GM23338 (cell line): ENCODE data around the gene P3H4.

Experiments used
- CREB1 ChIP-seq: fragments of 250-450 bp; sonication (Bioruptor Pico); IDR thresholded peaks from 2 replicates; pipeline ENCODE4 v1.5.0; 2020; ENCODE audit warnings: low read depth, mild to moderate bottlenecking, moderate library complexity
- EZH2 ChIP-seq: fragments of 200-600 bp; sonication (generic); IDR thresholded peaks from one replicate; pipeline ENCODE4 v1.8.0; 2017; ENCODE audit warnings: antibody characterized with exemption, mild to moderate bottlenecking, low read depth; ENCODE audit not compliant: unreplicated experiment
- EZH2phosphoT487 ChIP-seq: fragments of 200-600 bp; sonication (generic); IDR thresholded peaks from one replicate; pipeline ENCODE4 v1.8.1; 2018; ENCODE audit warnings: antibody characterized with exemption; ENCODE audit not compliant: unreplicated experiment
- POLR2AphosphoS5 ChIP-seq: IDR thresholded peaks from 2 replicates; pipeline ENCODE4 v1.6.1; 2016; ENCODE audit warnings: antibody characterized with exemption, low read depth
- STAT1 ChIP-seq: IDR thresholded peaks from one replicate; pipeline ENCODE4 v1.6.1; 2016; ENCODE audit warnings: antibody characterized with exemption; ENCODE audit not compliant: unreplicated experiment
- TF ChIP-seq, protein P1 (sequence below): IDR thresholded peaks from one replicate; pipeline ENCODE4 v1.6.1; 2018; ENCODE audit warnings: antibody characterized with exemption; ENCODE audit not compliant: unreplicated experiment
- TF ChIP-seq, protein P2 (sequence below), 2 experiments: fragments of 200-600 bp in 1 of 2; sonication (generic) in 1 of 2; conservative IDR thresholded peaks; 2 replicates each; pipeline versions ENCODE4 v1.5.1 to v1.6.1; 2016 to 2017; ENCODE audit warnings: antibody characterized with exemption in 2 of 2, low read depth in 2 of 2, mild to moderate bottlenecking in 2 of 2, moderate library complexity in 1 of 2
- TF ChIP-seq, protein P3 (sequence below): IDR thresholded peaks from 2 replicates; pipeline ENCODE4 v1.6.1; 2016; ENCODE audit warnings: antibody characterized with exemption
- TF ChIP-seq, protein P4 (sequence below): fragments of 250-450 bp; sonication (Bioruptor Pico); IDR thresholded peaks from 2 replicates; pipeline ENCODE4 v1.5.0; 2020; ENCODE audit warnings: mild to moderate bottlenecking, moderate library complexity

DNA sequence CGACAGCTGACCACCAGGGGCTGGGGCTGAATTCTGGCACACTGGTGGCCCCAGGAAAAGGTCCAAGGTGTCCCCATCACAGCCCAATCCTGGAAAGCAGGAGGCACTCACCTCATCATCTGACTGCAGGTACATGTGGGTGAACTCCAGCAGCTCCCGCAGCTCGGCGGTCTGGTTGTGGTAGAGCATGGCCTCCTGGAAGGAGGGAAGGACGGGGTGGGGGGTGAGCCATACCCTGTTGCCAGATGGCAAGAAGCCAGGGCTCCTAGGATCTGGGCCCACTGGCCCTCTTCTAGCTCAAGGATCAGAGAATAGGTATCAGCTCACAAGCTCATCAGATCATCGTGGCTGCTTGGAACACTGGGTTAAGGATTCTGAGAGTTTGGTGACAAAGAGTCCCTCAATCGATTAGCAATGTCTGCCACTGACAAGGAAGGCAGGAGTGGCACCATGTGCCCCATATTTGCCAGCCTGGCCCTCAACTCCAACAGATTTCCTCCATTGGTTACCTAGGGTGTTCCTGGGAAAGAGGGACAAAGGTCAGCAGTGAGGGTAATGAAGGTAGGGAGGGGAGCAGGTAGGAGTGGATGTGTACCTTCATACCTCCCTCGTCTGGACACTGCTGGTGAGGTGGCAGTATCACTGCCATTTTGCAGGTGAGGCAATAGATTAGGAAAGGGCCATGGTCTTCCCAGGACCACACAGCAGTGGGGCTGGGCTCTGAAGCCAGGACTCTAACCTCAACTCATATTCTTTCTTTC lies 4.9 kb downstream of the P3H4 start:
- TF ChIP-seq POLR2AphosphoS5 (no peak), STAT1 (no peak), EZH2 (no peak), EZH2phosphoT487 (no peak), CREB1 (no peak)
- TF ChIP-seq, protein P1, sequence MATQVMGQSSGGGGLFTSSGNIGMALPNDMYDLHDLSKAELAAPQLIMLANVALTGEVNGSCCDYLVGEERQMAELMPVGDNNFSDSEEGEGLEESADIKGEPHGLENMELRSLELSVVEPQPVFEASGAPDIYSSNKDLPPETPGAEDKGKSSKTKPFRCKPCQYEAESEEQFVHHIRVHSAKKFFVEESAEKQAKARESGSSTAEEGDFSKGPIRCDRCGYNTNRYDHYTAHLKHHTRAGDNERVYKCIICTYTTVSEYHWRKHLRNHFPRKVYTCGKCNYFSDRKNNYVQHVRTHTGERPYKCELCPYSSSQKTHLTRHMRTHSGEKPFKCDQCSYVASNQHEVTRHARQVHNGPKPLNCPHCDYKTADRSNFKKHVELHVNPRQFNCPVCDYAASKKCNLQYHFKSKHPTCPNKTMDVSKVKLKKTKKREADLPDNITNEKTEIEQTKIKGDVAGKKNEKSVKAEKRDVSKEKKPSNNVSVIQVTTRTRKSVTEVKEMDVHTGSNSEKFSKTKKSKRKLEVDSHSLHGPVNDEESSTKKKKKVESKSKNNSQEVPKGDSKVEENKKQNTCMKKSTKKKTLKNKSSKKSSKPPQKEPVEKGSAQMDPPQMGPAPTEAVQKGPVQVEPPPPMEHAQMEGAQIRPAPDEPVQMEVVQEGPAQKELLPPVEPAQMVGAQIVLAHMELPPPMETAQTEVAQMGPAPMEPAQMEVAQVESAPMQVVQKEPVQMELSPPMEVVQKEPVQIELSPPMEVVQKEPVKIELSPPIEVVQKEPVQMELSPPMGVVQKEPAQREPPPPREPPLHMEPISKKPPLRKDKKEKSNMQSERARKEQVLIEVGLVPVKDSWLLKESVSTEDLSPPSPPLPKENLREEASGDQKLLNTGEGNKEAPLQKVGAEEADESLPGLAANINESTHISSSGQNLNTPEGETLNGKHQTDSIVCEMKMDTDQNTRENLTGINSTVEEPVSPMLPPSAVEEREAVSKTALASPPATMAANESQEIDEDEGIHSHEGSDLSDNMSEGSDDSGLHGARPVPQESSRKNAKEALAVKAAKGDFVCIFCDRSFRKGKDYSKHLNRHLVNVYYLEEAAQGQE, result no peak
- TF ChIP-seq, protein P2, sequence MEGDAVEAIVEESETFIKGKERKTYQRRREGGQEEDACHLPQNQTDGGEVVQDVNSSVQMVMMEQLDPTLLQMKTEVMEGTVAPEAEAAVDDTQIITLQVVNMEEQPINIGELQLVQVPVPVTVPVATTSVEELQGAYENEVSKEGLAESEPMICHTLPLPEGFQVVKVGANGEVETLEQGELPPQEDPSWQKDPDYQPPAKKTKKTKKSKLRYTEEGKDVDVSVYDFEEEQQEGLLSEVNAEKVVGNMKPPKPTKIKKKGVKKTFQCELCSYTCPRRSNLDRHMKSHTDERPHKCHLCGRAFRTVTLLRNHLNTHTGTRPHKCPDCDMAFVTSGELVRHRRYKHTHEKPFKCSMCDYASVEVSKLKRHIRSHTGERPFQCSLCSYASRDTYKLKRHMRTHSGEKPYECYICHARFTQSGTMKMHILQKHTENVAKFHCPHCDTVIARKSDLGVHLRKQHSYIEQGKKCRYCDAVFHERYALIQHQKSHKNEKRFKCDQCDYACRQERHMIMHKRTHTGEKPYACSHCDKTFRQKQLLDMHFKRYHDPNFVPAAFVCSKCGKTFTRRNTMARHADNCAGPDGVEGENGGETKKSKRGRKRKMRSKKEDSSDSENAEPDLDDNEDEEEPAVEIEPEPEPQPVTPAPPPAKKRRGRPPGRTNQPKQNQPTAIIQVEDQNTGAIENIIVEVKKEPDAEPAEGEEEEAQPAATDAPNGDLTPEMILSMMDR (conservative IDR thresholded peaks at IDR 0.05; ENCODE audit: low read depth in 2 of 2), result no peak
- TF ChIP-seq, protein P3, sequence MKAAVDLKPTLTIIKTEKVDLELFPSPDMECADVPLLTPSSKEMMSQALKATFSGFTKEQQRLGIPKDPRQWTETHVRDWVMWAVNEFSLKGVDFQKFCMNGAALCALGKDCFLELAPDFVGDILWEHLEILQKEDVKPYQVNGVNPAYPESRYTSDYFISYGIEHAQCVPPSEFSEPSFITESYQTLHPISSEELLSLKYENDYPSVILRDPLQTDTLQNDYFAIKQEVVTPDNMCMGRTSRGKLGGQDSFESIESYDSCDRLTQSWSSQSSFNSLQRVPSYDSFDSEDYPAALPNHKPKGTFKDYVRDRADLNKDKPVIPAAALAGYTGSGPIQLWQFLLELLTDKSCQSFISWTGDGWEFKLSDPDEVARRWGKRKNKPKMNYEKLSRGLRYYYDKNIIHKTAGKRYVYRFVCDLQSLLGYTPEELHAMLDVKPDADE, result no peak
- TF ChIP-seq, protein P4, sequence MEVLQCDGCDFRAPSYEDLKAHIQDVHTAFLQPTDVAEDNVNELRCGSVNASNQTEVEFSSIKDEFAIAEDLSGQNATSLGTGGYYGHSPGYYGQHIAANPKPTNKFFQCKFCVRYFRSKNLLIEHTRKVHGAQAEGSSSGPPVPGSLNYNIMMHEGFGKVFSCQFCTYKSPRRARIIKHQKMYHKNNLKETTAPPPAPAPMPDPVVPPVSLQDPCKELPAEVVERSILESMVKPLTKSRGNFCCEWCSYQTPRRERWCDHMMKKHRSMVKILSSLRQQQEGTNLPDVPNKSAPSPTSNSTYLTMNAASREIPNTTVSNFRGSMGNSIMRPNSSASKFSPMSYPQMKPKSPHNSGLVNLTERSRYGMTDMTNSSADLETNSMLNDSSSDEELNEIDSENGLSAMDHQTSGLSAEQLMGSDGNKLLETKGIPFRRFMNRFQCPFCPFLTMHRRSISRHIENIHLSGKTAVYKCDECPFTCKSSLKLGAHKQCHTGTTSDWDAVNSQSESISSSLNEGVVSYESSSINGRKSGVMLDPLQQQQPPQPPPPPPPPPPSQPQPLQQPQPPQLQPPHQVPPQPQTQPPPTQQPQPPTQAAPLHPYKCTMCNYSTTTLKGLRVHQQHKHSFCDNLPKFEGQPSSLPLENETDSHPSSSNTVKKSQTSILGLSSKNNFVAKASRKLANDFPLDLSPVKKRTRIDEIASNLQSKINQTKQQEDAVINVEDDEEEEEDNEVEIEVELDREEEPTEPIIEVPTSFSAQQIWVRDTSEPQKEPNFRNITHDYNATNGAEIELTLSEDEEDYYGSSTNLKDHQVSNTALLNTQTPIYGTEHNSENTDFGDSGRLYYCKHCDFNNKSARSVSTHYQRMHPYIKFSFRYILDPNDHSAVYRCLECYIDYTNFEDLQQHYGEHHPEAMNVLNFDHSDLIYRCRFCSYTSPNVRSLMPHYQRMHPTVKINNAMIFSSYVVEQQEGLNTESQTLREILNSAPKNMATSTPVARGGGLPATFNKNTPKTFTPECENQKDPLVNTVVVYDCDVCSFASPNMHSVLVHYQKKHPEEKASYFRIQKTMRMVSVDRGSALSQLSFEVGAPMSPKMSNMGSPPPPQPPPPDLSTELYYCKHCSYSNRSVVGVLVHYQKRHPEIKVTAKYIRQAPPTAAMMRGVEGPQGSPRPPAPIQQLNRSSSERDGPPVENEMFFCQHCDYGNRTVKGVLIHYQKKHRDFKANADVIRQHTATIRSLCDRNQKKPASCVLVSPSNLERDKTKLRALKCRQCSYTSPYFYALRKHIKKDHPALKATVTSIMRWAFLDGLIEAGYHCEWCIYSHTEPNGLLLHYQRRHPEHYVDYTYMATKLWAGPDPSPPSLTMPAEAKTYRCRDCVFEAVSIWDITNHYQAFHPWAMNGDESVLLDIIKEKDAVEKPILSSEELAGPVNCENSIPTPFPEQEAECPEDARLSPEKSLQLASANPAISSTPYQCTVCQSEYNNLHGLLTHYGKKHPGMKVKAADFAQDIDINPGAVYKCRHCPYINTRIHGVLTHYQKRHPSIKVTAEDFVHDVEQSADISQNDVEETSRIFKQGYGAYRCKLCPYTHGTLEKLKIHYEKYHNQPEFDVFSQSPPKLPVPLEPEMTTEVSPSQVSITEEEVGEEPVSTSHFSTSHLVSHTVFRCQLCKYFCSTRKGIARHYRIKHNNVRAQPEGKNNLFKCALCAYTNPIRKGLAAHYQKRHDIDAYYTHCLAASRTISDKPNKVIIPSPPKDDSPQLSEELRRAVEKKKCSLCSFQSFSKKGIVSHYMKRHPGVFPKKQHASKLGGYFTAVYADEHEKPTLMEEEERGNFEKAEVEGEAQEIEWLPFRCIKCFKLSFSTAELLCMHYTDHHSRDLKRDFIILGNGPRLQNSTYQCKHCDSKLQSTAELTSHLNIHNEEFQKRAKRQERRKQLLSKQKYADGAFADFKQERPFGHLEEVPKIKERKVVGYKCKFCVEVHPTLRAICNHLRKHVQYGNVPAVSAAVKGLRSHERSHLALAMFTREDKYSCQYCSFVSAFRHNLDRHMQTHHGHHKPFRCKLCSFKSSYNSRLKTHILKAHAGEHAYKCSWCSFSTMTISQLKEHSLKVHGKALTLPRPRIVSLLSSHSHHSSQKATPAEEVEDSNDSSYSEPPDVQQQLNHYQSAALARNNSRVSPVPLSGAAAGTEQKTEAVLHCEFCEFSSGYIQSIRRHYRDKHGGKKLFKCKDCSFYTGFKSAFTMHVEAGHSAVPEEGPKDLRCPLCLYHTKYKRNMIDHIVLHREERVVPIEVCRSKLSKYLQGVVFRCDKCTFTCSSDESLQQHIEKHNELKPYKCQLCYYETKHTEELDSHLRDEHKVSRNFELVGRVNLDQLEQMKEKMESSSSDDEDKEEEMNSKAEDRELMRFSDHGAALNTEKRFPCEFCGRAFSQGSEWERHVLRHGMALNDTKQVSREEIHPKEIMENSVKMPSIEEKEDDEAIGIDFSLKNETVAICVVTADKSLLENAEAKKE (CRISPR knock-in tag), result no peak
